T-helper 2 cell treated with Interferon-gamma antibody and Interleukin-4, amounts not matched to agents 5 μg/mL and 100 μg/mL, for 36 hours (primary cell): ENCODE results near the gene THAP7.

Source experiments
- DNase-seq: peaks from one replicate; pipeline ENCODE4 v3.0.0; 2021; ENCODE audit warnings: low spot score
- H3K27ac Mint-ChIP-seq: one replicate; pipeline ENCODE4 v1.8.0; 2021; ENCODE audit warnings: mild to moderate bottlenecking, mixed read lengths
- H3K27me3 Mint-ChIP-seq: one replicate; pipeline ENCODE4 v1.8.0; 2021; ENCODE audit warnings: low read depth, mixed read lengths
- H3K36me3 Mint-ChIP-seq: one replicate; pipeline ENCODE4 v1.8.0; 2021; ENCODE audit warnings: low read depth, mixed read lengths
- H3K4me1 Mint-ChIP-seq: one replicate; pipeline ENCODE4 v1.8.0; 2021; ENCODE audit warnings: low read depth, mixed read lengths
- H3K4me3 Mint-ChIP-seq: one replicate; pipeline ENCODE4 v1.8.0; 2022; ENCODE audit warnings: mild to moderate bottlenecking, moderate library complexity, mixed read lengths
- H3K9me3 Mint-ChIP-seq: one replicate; pipeline ENCODE4 v1.8.0; 2021; ENCODE audit warnings: mixed read lengths

THAP7 gene

GRCh38 chr22:21025763-21026755 lies 24.1 kb upstream of the THAP7 start:
- peaks cover 7% of the 10 kb centered on the region for H3K27me3 Mint-ChIP-seq
- no peaks in the 10 kb centered on the region for H3K36me3 Mint-ChIP-seq
- H3K4me1 Mint-ChIP-seq: peaks cover 8% of the 10 kb centered on the region
- no peaks in the 10 kb centered on the region for H3K9me3 Mint-ChIP-seq
- no peak for DNase-seq
- H3K27ac Mint-ChIP-seq: peak overlapping the region; percentile 15
- no peak overlapping the region for H3K4me3 Mint-ChIP-seq

DNA sequence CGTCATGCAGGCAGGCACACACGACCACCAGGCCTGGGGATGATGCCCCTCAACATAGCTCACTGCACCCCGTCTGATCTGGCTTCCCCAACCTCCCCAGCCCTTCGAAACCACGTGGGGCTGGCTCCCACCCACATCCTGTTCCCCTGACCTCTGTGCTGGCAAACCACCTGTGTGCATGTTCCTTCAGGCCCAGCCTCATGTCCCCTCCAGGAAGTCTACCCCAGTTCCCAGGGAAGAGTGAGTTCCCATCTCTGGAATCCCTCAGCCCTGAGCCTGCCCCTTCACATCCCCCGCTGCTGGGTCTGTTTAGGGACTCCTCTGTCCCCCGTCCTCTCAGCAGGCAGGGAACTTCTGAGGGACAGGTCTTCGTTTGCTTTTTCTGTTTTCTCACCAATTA lies 23.3 kb upstream of the THAP7 start:
- H3K27me3 Mint-ChIP-seq: no peaks in the 10 kb centered on the region
- peak overlapping the region; percentile 15 for H3K27ac Mint-ChIP-seq
- H3K36me3 Mint-ChIP-seq: no peaks in the 10 kb centered on the region
- peak overlapping the region; percentile 7 for H3K4me3 Mint-ChIP-seq
- DNase-seq: no peak
- peaks cover 8% of the 10 kb centered on the region for H3K4me1 Mint-ChIP-seq
- no peaks in the 10 kb centered on the region for H3K9me3 Mint-ChIP-seq

- Mint-ChIP-seq H3K4me3 (no peak overlapping the region), H3K36me3 (no peaks in the 10 kb centered on the region), H3K27ac (no peak overlapping the region), H3K4me1 (peaks cover 8% of the 10 kb centered on the region), H3K9me3 (no peaks in the 10 kb centered on the region), H3K27me3 (no peaks in the 10 kb centered on the region)
- DNase-seq: no peak
Observed at GRCh38 chr22:21022955-21023614, 21.2 kb upstream of the THAP7 start.

DNA sequence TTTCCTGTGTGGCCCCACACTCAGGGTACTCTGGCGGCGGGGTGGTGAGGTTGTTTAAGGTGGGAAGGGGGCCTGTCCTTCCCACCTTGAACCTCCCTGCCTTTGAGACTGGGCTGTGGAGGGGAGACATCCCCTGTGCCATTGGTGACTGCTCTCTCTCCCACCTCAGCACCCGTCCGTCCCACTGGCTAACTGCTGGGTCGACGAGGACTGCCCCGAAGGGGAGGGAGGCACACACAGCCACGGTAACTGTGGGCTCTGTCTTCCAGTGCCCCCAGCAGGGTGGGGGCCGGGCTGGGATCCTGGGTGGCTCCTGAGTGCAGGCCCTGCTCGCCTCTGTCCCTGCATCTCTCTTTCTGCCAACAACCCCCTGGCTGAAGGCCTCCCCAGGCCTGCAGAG lies 20.6 kb upstream of the THAP7 start:
- Mint-ChIP-seq H3K9me3 (no peaks in the 10 kb centered on the region), H3K4me1 (peaks cover 8% of the 10 kb centered on the region), H3K27ac (no peak overlapping the region), H3K27me3 (no peaks in the 10 kb centered on the region), H3K4me3 (no peak overlapping the region), H3K36me3 (no peaks in the 10 kb centered on the region)
- no peak for DNase-seq

GRCh38 chr22:21020802-21021429 lies 19.0 kb upstream of the THAP7 start:
- no peaks in the 10 kb centered on the region for H3K27me3 Mint-ChIP-seq
- DNase-seq: no peak
- H3K9me3 Mint-ChIP-seq: no peaks in the 10 kb centered on the region
- peaks cover 8% of the 10 kb centered on the region for H3K4me1 Mint-ChIP-seq
- H3K36me3 Mint-ChIP-seq: no peaks in the 10 kb centered on the region
- H3K4me3 Mint-ChIP-seq: no peak overlapping the region
- H3K27ac Mint-ChIP-seq: no peak overlapping the region

GRCh38 chr22:21018314-21018713 lies 16.4 kb upstream of the THAP7 start:
- Mint-ChIP-seq H3K36me3 (no peaks in the 10 kb centered on the region), H3K4me3 (no peak overlapping the region), H3K27me3 (peaks cover 7% of the 10 kb centered on the region), H3K4me1 (peaks cover 15% of the 10 kb centered on the region), H3K9me3 (no peaks in the 10 kb centered on the region), H3K27ac (no peak overlapping the region)
- DNase-seq: no peak

DNA sequence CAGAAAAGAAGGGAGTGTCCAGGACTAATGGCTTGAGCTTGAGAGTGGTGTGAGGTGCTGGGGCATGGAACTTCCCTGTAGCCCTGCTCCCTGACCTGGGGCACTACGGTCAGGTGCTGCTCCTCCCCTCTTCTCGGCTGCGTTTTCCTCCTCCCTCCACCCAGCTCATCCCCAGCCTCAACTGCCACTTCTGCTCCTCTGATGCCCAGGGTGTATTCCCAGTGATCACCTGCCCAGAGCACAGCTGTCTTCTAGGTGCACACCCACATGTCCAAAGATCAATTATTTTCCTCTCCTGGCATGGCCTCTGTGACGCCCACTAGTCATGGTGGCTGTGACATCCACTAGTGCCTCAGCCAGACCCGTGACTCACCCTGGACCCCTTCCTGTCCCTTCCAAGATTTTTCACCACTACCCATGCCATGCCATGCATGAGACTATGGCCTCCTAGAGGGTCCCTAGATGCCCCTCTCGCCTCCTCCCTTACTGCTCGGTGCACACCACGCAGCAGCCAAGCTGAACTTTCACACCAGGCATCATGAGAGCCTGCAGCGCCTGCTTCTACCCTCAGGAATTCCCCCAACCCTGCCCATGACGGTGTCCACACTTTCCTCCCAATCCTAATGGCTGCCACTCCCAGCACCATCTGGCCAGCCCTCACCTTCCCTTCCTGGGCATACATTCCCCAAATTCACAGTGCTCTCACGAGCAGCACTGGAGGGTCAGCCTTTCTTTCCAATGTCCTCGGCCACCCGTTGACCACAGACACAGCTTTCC lies 14.9 kb upstream of the THAP7 start:
- H3K27ac Mint-ChIP-seq: peak overlapping the region; percentile 47
- no peak for DNase-seq
- peaks cover 7% of the 10 kb centered on the region for H3K27me3 Mint-ChIP-seq
- no peaks in the 10 kb centered on the region for H3K9me3 Mint-ChIP-seq
- no peak overlapping the region for H3K4me3 Mint-ChIP-seq
- H3K36me3 Mint-ChIP-seq: no peaks in the 10 kb centered on the region
- H3K4me1 Mint-ChIP-seq: peaks cover 15% of the 10 kb centered on the region

DNA sequence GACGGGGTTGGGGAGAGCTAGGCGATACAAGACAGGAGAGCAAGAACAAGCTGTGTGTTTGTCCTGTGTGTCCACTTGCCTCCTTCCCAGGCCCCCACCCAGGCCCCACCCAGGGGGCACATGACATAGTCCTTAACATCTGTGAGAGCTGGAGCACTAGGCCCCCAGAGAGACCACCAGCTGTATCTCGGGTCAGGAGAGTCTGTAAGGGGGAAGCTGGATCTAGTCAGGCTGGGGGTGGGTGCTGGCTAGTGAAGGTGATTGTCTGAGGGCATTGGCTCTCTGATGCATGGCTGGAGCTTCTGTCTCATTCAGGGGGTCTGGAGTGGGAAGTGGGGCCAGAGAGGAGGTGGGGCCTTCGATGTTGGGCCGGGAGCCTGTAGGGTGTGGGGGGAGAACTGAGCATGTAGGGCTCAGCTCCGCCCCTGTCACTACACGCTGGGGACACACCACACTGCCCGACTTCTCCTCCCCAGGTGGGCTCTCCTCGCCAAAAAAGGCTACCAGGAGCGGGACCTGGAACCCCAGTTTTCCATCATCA lies 13.6 kb upstream of the THAP7 start:
- no peak for DNase-seq
- H3K4me3 Mint-ChIP-seq: no peak overlapping the region
- H3K27me3 Mint-ChIP-seq: peaks cover 7% of the 10 kb centered on the region
- no peak overlapping the region for H3K27ac Mint-ChIP-seq
- H3K9me3 Mint-ChIP-seq: no peaks in the 10 kb centered on the region
- H3K36me3 Mint-ChIP-seq: no peaks in the 10 kb centered on the region
- peaks cover 15% of the 10 kb centered on the region for H3K4me1 Mint-ChIP-seq

DNA sequence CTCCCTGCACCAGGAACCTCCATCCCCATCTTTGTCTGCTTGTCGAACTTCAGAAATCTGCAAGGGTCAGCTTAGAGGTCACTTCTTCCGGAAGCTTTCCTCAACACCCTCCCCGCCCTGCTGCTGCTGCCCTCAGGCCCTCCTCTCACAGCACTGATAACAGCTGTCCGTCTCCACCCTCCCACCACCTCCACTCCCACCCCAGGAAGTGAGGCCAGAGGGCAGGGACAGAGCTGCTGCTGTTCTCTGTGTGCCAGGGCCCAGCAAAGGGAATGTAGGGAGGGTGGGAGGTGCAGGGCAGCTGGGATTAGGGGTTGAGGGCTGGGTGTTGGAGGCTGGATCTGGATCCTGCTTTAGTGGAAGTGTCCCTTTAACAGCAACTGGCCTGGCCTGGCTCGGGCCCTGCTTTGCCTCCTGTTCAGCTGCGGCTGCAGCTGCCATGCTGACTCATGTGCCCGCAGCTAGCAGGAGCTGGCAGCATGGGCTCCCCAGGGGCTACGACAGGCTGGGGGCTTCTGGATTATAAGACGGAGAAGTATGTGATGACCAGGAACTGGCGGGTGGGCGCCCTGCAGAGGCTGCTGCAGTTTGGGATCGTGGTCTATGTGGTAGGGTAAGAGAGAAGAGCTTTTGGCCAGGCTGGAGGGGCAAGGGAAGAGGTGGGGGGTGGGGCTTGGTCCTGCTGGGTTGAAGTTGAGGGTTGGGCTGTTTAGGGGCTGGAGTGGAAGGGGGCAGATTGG lies 13.0 kb upstream of the THAP7 start, which contains the start of gene P2RX6:
TSS of gene P2RX6 (plus strand) at position 440 of the 740 bp plus-strand sequence. CDS start at position 450, 10 bp downstream.
- H3K36me3 Mint-ChIP-seq: no peaks in the 10 kb centered on the region
- H3K27me3 Mint-ChIP-seq: peaks cover 7% of the 10 kb centered on the region
- peak within 1 kb of the TSS; percentile 76 for H3K27ac Mint-ChIP-seq

DNA sequence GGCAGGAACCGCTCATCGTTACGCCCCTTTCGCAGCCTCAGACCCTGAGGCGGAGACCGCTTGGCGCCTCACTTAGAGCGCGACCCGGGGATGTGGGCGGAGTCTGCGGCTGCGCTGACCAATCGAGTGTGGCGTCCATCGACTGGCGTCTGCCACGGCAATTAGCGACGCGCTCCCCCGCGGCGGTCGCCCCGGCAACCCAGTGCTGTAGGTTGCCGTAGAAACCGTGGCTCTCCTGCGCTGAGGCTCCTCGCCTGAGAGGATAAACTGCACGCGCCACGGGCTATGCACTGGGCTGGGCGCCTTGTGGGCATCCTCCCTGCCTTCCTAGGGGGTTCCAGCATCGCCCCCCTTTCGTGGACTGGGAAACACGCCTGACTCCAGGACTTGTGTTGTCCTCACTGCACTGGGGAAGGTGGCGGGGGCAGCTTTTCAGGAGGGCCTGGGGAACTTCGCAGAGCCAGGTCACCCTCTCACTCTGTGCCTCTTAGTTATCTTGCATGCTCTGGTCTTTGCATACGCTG lies 12.3 kb upstream of the THAP7 start:
- H3K27me3 Mint-ChIP-seq: peaks cover 7% of the 10 kb centered on the region
- DNase-seq: peak; percentile 85
- no peaks in the 10 kb centered on the region for H3K36me3 Mint-ChIP-seq
- H3K4me1 Mint-ChIP-seq: peaks cover 15% of the 10 kb centered on the region
- H3K4me3 Mint-ChIP-seq: peak overlapping the region; percentile 86
- peak overlapping the region; percentile 76 for H3K27ac Mint-ChIP-seq
- no peaks in the 10 kb centered on the region for H3K9me3 Mint-ChIP-seq

More for the DNA sequence above, 13.0 kb upstream of the THAP7 start, which contains the start of gene P2RX6:
- no peak for DNase-seq
- no peaks in the 10 kb centered on the region for H3K9me3 Mint-ChIP-seq
- H3K4me1 Mint-ChIP-seq: peaks cover 15% of the 10 kb centered on the region
- H3K4me3 Mint-ChIP-seq: peak within 1 kb of the TSS; percentile 86

DNA sequence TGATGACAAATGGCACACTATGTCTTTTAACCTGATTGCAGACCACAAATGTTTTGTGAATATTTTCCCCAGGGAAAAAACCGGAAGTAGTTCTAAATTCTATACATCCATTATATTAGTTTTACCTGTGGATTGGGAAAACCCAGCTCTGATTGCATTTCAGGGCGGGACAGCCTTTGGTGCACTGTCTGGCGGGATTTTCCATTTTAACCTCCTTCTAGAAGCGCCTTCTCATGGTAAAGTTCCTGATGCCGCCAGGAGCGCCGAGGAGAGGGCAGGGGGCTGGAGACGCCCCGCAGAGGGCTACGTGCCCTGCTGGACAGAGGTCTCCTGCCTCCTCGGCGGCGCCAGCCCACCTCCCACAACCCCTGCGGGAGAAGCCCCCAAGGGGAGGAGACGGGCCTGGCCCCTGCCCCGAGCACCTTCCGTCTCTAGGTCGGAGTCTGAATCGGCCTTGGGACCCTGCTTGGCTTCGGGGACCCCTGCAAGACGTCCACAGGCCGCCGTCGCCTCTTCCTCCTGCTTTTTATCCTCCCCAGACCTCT lies 11.8 kb upstream of the THAP7 start:
- Mint-ChIP-seq H3K4me1 (peaks cover 15% of the 10 kb centered on the region), H3K27ac (peak overlapping the region; percentile 76), H3K9me3 (no peaks in the 10 kb centered on the region), H3K4me3 (peak overlapping the region; percentile 86), H3K36me3 (no peaks in the 10 kb centered on the region), H3K27me3 (peaks cover 7% of the 10 kb centered on the region)
- DNase-seq: no peak
